Measurements from ENCODE around the gene TALDO1.

Gene TALDO1

GRCh38 chr11:706957-707816 lies 40.1 kb upstream of the TALDO1 start:
- Mint-ChIP-seq H3K9me3 (no peaks in the 10 kb centered on the region), H3K36me3 (ENCODE audit: low read depth) (no peaks in the 10 kb centered on the region), H3K4me3 (no peak overlapping the region), H3K4me1 (ENCODE audit: low read depth) (peaks cover 2% of the 10 kb centered on the region), H3K27me3 (ENCODE audit: low read depth) (peaks cover 17% of the 10 kb centered on the region), H3K27ac (no peak overlapping the region)

- H3K27ac Mint-ChIP-seq: no peak overlapping the region
- H3K4me3 Mint-ChIP-seq: no peak overlapping the region
- H3K36me3 Mint-ChIP-seq (ENCODE audit: low read depth): no peaks in the 10 kb centered on the region
Measured at GRCh38 chr11:707817-708420, 39.3 kb upstream of the TALDO1 start.

GRCh38 chr11:708511-708910 lies 38.8 kb upstream of the TALDO1 start:
- H3K4me1 Mint-ChIP-seq (ENCODE audit: low read depth): peaks cover 2% of the 10 kb centered on the region
- H3K9me3 Mint-ChIP-seq: no peaks in the 10 kb centered on the region
- H3K27me3 Mint-ChIP-seq (ENCODE audit: low read depth): peaks cover 17% of the 10 kb centered on the region
- no peaks in the 10 kb centered on the region for H3K36me3 Mint-ChIP-seq (ENCODE audit: low read depth)
- H3K4me3 Mint-ChIP-seq: no peak overlapping the region
- no peak overlapping the region for H3K27ac Mint-ChIP-seq

More at GRCh38 chr11:707817-708420, 39.3 kb upstream of the TALDO1 start:
- no peaks in the 10 kb centered on the region for H3K9me3 Mint-ChIP-seq
- H3K27me3 Mint-ChIP-seq (ENCODE audit: low read depth): peaks cover 17% of the 10 kb centered on the region
- H3K4me1 Mint-ChIP-seq (ENCODE audit: low read depth): peaks cover 2% of the 10 kb centered on the region

DNA sequence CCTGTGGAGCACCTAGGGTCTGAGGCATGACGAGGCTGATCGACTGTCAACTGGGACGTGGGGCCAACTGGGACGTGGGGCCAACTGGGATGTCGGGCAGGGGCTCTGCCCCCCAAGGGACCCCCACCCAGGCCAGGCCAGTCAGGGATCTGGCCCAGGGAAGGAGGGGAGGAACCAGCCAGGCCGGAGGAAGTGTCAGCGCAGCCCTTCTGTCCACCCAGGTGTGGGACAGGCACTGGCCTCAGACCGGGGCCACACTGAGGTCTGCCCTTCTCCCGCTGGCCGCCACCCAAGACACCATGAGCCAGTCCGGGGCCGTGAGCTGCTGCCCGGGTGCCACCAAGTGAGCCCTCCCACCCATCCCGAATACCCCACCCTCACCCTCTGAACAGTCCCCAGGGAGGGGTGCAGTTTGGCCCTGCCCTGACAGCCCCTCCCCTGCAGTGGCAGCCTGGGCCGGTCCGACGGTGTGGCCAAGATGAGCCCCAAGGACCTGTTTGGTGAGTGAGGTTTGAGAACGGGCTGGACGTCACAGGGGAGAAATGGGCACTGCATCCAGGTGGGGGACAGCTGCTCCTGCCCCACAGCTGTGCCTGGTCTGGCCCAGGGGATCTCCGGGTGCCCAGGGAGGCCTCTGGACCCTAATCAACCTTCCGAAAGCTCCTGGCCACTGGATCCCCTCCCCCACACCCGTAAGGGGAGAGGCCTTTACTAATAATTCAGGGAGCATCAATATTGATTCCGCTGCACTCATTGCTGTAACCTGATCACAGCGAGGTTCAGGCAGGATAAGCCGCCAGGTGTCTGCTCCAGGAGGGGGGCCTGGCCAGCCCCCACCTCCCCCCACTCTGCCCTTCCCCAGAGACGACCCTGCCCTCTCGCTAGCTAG lies 37.9 kb upstream of the TALDO1 start:
- Mint-ChIP-seq H3K27ac (no peak overlapping the region), H3K9me3 (no peaks in the 10 kb centered on the region), H3K27me3 (ENCODE audit: low read depth) (peaks cover 17% of the 10 kb centered on the region), H3K4me3 (no peak overlapping the region), H3K4me1 (ENCODE audit: low read depth) (peaks cover 2% of the 10 kb centered on the region), H3K36me3 (ENCODE audit: low read depth) (no peaks in the 10 kb centered on the region)

DNA sequence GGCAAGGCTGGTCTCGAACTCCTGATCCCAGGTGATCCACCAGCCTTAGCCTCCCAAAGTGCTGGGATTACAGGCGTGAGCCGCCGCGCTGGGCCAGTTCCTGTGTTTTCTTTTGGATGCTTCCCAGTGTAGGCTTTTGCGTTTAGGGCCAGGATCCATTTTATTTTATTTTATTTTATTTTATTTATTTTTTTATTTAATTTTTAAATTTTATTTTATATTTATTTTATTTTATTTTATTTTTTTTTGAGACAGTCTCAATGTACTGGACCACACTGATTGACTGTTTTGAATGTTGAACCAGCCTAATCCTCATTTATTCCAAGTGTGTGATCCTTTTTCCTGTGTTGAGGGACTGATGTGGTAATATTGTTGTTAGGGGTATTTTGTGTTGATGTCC lies 32.8 kb upstream of the TALDO1 start:
- Mint-ChIP-seq H3K27me3 (ENCODE audit: low read depth) (peaks cover 14% of the 10 kb centered on the region), H3K4me3 (no peak overlapping the region), H3K36me3 (ENCODE audit: low read depth) (no peaks in the 10 kb centered on the region), H3K9me3 (peaks cover 4% of the 10 kb centered on the region), H3K27ac (no peak overlapping the region), H3K4me1 (ENCODE audit: low read depth) (peaks cover 3% of the 10 kb centered on the region)

DNA sequence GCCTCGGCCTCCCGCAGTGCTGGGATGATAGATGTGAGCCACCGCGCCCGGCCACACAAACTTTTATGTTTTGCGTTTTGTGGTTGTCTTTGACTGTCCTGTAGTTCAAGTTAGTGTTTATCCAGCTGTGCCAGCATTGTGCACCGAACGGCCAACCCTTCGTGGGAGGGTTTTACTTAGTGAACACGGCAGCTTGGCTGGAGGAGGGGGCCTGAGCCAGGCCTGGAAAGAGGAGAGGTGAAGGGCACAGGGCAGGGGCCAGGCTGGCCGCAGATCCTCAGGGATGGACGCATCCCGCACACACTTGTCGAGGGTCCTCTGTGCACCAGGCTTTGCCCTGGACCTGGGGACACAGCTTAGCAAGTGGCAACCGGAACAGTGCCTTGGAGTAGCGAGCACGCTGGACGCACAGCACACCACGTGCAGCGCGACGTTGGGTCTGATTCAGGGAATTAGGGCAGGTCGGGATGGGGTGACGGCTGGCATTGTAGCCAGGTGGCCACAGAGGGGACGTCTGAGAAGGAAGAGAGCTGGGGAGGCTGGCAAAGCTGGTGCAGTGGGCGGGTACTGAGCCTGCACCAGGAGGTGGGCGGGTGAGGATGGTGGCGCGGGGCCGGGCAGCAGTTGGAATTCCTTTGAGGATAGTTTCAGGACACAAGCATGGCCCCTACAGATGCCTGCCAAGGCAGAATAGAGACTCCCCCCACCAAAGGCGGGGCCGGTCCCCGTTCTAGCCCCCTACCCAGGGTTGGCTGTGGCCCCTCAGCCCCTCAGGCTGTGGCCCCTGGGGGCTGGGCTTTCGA lies 27.8 kb upstream of the TALDO1 start:
- Mint-ChIP-seq H3K27me3 (ENCODE audit: low read depth) (peaks cover 30% of the 10 kb centered on the region), H3K27ac (no peak overlapping the region), H3K9me3 (peaks cover 4% of the 10 kb centered on the region), H3K4me1 (ENCODE audit: low read depth) (peaks cover 7% of the 10 kb centered on the region), H3K36me3 (ENCODE audit: low read depth) (no peaks in the 10 kb centered on the region), H3K4me3 (peak overlapping the region; percentile 64)

DNA sequence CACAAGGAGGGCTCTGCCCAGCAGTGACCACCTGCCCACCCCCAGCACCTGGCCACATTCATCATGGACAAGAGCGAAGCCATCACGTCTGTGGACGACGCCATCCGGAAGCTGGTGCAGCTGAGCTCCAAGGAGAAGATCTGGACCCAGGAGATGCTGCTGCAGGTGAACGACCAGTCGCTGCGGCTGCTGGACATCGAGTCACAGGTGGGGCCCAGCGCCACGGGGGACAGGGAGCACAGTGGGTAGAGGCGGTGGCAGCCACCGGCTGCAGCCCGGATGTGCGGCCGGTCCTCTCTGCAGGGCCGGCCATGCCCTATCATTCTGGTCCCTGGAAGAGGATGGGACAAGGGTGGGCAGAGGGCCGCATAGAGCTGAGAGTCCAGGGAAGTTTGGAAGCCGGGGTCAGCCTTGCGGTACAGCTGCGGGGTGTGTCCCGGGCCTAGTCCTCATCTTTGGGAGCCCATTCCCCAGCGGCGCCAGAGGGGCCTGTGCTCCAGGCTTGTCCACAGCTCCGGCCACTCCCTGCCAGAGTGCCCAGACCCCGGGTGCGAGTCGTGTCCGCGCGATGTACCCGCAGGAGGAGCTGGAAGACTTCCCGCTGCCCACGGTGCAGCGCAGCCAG lies 27.1 kb upstream of the TALDO1 start:
- H3K9me3 Mint-ChIP-seq: peaks cover 3% of the 10 kb centered on the region
- H3K27ac Mint-ChIP-seq: no peak overlapping the region
- H3K27me3 Mint-ChIP-seq (ENCODE audit: low read depth): peaks cover 32% of the 10 kb centered on the region
- H3K4me3 Mint-ChIP-seq: peak overlapping the region; percentile 34
- peaks cover 7% of the 10 kb centered on the region for H3K4me1 Mint-ChIP-seq (ENCODE audit: low read depth)
- H3K36me3 Mint-ChIP-seq (ENCODE audit: low read depth): no peaks in the 10 kb centered on the region

GRCh38 chr11:720642-721246 lies 26.5 kb upstream of the TALDO1 start:
- H3K27me3 Mint-ChIP-seq (ENCODE audit: low read depth): peaks cover 29% of the 10 kb centered on the region
- no peak overlapping the region for H3K4me3 Mint-ChIP-seq
- no peaks in the 10 kb centered on the region for H3K36me3 Mint-ChIP-seq (ENCODE audit: low read depth)
- no peaks in the 10 kb centered on the region for H3K9me3 Mint-ChIP-seq
- no peak overlapping the region for H3K27ac Mint-ChIP-seq
- peaks cover 9% of the 10 kb centered on the region for H3K4me1 Mint-ChIP-seq (ENCODE audit: low read depth)

- Mint-ChIP-seq H3K27me3 (ENCODE audit: low read depth) (peaks cover 29% of the 10 kb centered on the region), H3K9me3 (no peaks in the 10 kb centered on the region), H3K4me3 (peak overlapping the region; percentile 37), H3K4me1 (ENCODE audit: low read depth) (peaks cover 9% of the 10 kb centered on the region), H3K27ac (no peak overlapping the region), H3K36me3 (ENCODE audit: low read depth) (no peaks in the 10 kb centered on the region)
Measured at GRCh38 chr11:721247-721740, 26.0 kb upstream of the TALDO1 start.

DNA sequence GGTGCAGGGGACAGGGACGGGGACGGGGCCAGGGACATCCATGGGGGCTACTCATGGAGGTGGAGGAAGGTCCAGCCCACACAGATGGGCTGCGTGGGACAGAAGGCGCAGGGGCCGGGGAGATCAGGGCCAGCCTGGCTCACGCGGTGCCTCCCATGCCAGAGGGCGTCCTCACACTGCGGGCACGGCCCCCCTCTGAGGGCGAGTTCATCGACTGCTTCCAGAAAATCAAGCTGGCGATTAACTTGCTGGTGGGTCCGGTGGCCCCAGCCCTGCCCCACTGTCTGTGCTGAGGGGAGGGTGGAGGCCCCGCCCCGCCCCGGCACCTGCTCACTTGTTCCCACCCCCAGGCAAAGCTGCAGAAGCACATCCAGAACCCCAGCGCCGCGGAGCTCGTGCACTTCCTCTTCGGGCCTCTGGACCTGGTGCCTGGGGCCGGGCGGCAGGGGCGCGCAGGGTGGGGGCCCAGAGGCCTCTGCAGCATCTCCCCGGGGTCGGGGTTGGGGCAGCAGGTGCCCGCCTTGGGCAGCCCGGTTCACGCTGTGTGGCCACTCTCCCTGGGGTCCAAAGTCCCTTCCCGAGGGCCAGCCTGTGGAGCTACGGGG lies 25.4 kb upstream of the TALDO1 start:
- Mint-ChIP-seq H3K4me1 (ENCODE audit: low read depth) (peaks cover 11% of the 10 kb centered on the region), H3K27me3 (ENCODE audit: low read depth) (peaks cover 29% of the 10 kb centered on the region), H3K27ac (no peak overlapping the region), H3K9me3 (no peaks in the 10 kb centered on the region), H3K36me3 (ENCODE audit: low read depth) (no peaks in the 10 kb centered on the region), H3K4me3 (peak overlapping the region; percentile 37)

DNA sequence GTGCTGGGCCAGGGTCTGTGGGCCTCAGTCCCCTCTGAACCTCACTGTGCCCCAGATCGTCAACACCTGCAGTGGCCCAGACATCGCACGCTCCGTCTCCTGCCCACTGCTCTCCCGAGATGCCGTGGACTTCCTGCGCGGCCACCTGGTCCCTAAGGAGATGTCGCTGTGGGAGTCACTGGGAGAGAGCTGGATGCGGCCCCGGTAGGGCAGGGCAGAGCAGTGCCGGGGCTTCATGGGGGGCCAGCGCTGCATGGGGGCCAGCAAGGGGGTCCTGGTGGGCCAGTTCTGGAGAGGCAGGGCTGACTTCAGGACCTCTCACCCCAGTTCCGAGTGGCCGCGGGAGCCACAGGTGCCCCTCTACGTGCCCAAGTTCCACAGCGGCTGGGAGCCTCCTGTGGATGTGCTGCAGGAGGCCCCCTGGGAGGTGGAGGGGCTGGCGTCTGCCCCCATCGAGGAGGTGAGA lies 24.9 kb upstream of the TALDO1 start:
- H3K4me3 Mint-ChIP-seq: no peak overlapping the region
- H3K27me3 Mint-ChIP-seq (ENCODE audit: low read depth): peaks cover 29% of the 10 kb centered on the region
- H3K9me3 Mint-ChIP-seq: no peaks in the 10 kb centered on the region
- no peak overlapping the region for H3K27ac Mint-ChIP-seq
- H3K36me3 Mint-ChIP-seq (ENCODE audit: low read depth): no peaks in the 10 kb centered on the region
- peaks cover 11% of the 10 kb centered on the region for H3K4me1 Mint-ChIP-seq (ENCODE audit: low read depth)

- Mint-ChIP-seq H3K27me3 (ENCODE audit: low read depth) (peaks cover 29% of the 10 kb centered on the region), H3K9me3 (no peaks in the 10 kb centered on the region), H3K36me3 (ENCODE audit: low read depth) (no peaks in the 10 kb centered on the region), H3K27ac (peak overlapping the region; percentile 57), H3K4me1 (ENCODE audit: low read depth) (peaks cover 11% of the 10 kb centered on the region), H3K4me3 (peak overlapping the region; percentile 77)
Measured at GRCh38 chr11:723120-723883, 24.0 kb upstream of the TALDO1 start.

All from T-helper 1 cell treated with Interleukin-12 subunit alpha and Interleukin-12 subunit beta and Interleukin-4 antibody, amounts not matched to agents 30 μg/mL and 1 μg/mL, for 36 hours (primary cell).